Measurements from ENCODE around the gene TRIM44. TPM values are rescaled to one million over a fixed set of nuclear protein-coding genes. Genes with fewer than 3 reads are reported as not detected.
"Not testable (repeated sequence)": the region's sequence is repeated elsewhere in the genome, so short reads cannot be mapped to it uniquely, and the experiment has no call there.

The TRIM44 gene
- total and polyA plus RNA-seq, 7 experiments from 2014 or later, result 35.7 to 60.8 (median 58.6) TPM

DNA sequence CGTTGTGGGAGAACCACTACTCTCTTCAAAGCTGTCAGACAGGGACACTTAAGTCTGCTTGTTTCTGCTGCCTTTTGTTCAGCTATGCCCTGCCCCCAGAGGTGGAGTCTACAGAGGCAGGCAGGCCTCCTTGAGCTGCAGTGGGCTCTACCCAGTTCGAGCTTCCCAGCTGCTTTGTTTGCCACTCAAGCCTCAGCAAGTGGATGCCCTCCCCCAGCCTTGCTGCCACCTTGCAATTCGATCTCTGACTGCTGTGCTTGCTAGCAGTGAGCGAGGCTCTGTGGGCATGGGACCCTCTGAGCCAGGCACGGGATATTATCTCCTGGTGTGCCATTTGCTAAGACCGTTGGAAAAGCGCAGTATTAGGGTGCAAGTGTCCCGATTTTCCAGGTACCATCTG is 116.4 kb downstream of the TRIM44 start:
- POLR2A ChIA-PET; H3K4me3 ChIP-seq (ENCODE audit: low read length); H3K27ac ChIP-seq (ENCODE audit: low read depth, low read length); H3K27me3 Mint-ChIP-seq; H3K4me1 ChIP-seq (ENCODE audit: control insufficient read depth in 2 of 2, insufficient read depth in 2 of 2, low read length in 2 of 2); H3K9me3 ChIP-seq (ENCODE audit: control insufficient read depth in 2 of 3, low read length in 3 of 3); H3K27ac Mint-ChIP-seq; ATAC-seq; H3K27me3 ChIP-seq (ENCODE audit: control insufficient read depth in 2 of 2, insufficient read depth in 2 of 2, low read length in 2 of 2); H3K36me3 ChIP-seq (ENCODE audit: control insufficient read depth in 2 of 3, insufficient read depth in 3 of 3, low read length in 3 of 3); intact Hi-C loops (cut with micrococcal nuclease); DNase-seq: not testable (repeated sequence)
- Mint-ChIP-seq H3K4me3 (peak overlapping the region in 2 of 10 donors; percentile 25 to 34), H3K36me3 (peaks cover 6 to 71% (median 28%) of the 10 kb centered on the region in 5 donors), H3K9me3 (peaks cover 0 to 52% (median 18%) of the 10 kb centered on the region in 11 donors), H3K4me1 (peaks cover 2 to 79% (median 60%) of the 10 kb centered on the region in 7 donors)
- CTCF ChIA-PET, result interaction anchor here (0.7 kb wide), 1 partner anchor 196 kb away, joined by 3 read pairs; no protein-coding TSS in a partner anchor

DNA sequence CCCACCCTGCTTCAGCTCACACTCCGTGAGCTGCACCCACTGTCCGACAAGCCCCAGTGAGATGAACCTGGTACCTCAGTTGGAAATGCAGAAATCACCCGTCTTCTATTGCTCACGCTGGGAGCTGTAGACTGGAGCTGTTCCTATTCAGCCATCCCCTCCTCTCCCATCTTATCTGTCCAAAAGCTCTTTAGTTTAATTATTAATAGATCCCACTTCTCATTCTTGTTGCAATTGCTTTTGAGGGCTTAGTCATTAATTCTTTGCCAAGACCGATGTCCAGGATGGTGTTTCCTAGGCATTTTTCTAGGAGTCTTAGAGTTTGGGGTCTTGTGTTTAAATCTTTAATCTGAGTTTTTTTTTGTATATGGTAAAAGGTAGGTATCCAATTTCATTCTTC is 116.8 kb downstream of the TRIM44 start:
- no peak overlapping the region for H3K4me3 ChIP-seq (ENCODE audit: low read length)
- Mint-ChIP-seq H3K9me3 (peaks cover 0 to 47% (median 15%) of the 10 kb centered on the region in 11 donors), H3K36me3 (peaks cover 6 to 67% (median 28%) of the 10 kb centered on the region in 5 donors), H3K4me1 (peaks cover 5 to 83% (median 61%) of the 10 kb centered on the region in 7 donors), H3K27me3 (no peaks in the 10 kb centered on the region), H3K4me3 (peak overlapping the region in 3 of 10 donors; percentile 14 to 34 (median 25)), H3K27ac (no peak overlapping the region)
- H3K9me3 ChIP-seq (ENCODE audit: control insufficient read depth in 2 of 3, low read length in 3 of 3), result no peaks in the 10 kb centered on the region
- H3K4me1 ChIP-seq (ENCODE audit: control insufficient read depth in 2 of 2, insufficient read depth in 2 of 2, low read length in 2 of 2), result no peaks in the 10 kb centered on the region
- no peak overlapping the region for H3K27ac ChIP-seq (ENCODE audit: low read depth, low read length)
- H3K27me3 ChIP-seq (ENCODE audit: control insufficient read depth in 2 of 2, insufficient read depth in 2 of 2, low read length in 2 of 2), result no peaks in the 10 kb centered on the region
- no peak for ATAC-seq
- H3K36me3 ChIP-seq (ENCODE audit: control insufficient read depth in 2 of 3, insufficient read depth in 3 of 3, low read length in 3 of 3), result no peaks in the 10 kb centered on the region
- intact Hi-C loops (cut with micrococcal nuclease), result no loop called here
- POLR2A ChIA-PET, result no interaction called here
- CTCF ChIA-PET, result interaction anchor here (0.7 kb wide), 1 partner anchor 196 kb away, joined by 3 read pairs; no protein-coding TSS in a partner anchor
- DNase-seq, result no peak

DNA sequence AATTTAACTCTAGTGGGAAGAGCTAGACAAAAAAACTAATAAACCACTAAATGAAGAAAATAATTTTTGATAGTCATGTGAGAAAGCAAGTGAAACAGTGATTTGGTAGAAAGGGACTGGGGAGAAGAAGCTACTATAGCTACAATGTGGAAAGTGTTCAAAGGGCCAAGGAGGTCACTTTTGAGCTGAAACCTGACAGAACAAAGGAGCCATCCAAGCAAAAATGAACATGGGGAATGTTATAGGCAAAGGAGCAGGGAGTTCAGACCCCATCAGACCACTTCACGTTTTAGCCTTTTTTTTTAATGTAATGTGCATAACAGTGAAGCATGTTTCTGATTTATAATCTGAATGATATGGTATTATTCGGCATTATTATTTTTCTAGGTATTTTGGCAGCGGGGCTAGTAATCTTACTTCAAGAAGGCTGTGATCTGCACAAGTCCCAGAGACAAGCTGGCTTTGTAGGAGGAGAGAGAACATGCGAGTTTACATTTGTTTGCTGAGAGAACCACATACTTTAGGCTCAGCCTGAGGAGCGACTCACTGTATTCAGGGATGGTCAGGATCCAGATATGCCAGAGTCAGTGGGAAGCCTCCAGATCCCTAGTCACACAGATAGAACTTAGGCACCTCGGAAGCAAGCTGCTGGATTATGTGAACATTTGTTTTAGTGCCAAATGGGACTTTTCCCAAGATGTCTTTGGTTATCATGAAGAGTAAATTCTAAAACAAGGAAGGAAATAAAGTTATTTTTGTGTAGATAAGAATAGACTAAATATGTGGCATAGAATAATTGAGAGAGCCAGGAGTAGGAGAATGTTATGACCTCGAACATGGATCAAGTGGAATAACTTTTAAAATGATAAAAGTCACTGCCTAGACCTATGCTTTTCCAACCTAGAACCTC is 118.6 kb downstream of the TRIM44 start:
- Mint-ChIP-seq H3K27ac (peak overlapping the region in 3 of 9 donors; percentile 9 to 53 (median 26)), H3K9me3 (peaks cover 0 to 33% (median 10%) of the 10 kb centered on the region in 11 donors), H3K4me1 (peaks cover 19 to 90% (median 76%) of the 10 kb centered on the region in 7 donors), H3K4me3 (peak overlapping the region in 3 of 10 donors; percentile 5 to 10 (median 7)), H3K27me3 (no peaks in the 10 kb centered on the region), H3K36me3 (peaks cover 5 to 52% (median 25%) of the 10 kb centered on the region in 5 donors)
- POLR2A ChIA-PET, result no interaction called here
- no peak overlapping the region for H3K4me3 ChIP-seq (ENCODE audit: low read length)
- DNase-seq, result no peak
- no peaks in the 10 kb centered on the region for H3K9me3 ChIP-seq (ENCODE audit: control insufficient read depth in 2 of 3, low read length in 3 of 3)
- H3K36me3 ChIP-seq (ENCODE audit: control insufficient read depth in 2 of 3, insufficient read depth in 3 of 3, low read length in 3 of 3), result no peaks in the 10 kb centered on the region
- ATAC-seq, result no peak
- intact Hi-C loops (cut with micrococcal nuclease), result no loop called here
- CTCF ChIA-PET, result interaction anchor here (0.7 kb wide), 1 partner anchor 21 kb away, joined by 4 read pairs; no protein-coding TSS in a partner anchor
- no peaks in the 10 kb centered on the region for H3K27me3 ChIP-seq (ENCODE audit: control insufficient read depth in 2 of 2, insufficient read depth in 2 of 2, low read length in 2 of 2)
- H3K4me1 ChIP-seq (ENCODE audit: control insufficient read depth in 2 of 2, insufficient read depth in 2 of 2, low read length in 2 of 2), result peaks cover 7 to 12% of the 10 kb centered on the region in 2 donors
- no peak overlapping the region for H3K27ac ChIP-seq (ENCODE audit: low read depth, low read length)

DNA sequence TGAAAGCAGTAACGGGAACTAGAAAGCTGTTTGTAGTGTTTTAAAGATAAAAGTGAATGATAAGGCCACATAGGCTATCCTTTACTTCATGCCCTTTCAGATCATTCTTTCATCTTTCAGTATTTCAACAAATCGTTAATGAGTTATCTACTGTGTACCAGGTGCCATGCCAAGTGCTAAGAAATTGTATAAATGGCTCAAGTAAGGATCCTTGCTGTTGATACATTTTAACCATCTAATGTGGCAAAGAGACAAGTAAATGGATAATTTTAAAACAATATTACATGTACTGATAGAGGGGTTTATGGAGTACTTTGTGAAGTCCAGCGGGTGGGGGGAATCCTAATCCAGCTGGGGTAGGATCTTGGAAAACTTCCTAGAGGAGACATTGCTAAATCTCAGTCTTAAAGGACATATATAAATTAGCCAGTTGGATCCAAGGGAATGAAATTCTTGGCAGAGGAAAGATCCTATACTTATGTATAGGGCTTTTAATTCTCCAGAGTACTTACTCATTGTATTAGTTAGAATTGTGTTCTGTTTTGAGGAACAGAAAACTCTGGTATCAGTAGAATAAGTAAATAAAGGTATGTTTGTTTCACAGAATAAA is 119.4 kb downstream of the TRIM44 start:
- Mint-ChIP-seq H3K27ac (no peak overlapping the region), H3K4me3 (no peak overlapping the region), H3K9me3 (peaks cover 0 to 26% (median 6%) of the 10 kb centered on the region in 11 donors), H3K27me3 (no peaks in the 10 kb centered on the region), H3K36me3 (peaks cover 5 to 51% (median 19%) of the 10 kb centered on the region in 5 donors), H3K4me1 (peaks cover 25 to 92% (median 79%) of the 10 kb centered on the region in 7 donors)
- Histone ChIP-seq H3K27ac (ENCODE audit: low read depth, low read length) (no peak overlapping the region), H3K9me3 (ENCODE audit: control insufficient read depth in 2 of 3, low read length in 3 of 3) (no peaks in the 10 kb centered on the region), H3K4me1 (ENCODE audit: control insufficient read depth in 2 of 2, insufficient read depth in 2 of 2, low read length in 2 of 2) (peaks cover 7 to 12% of the 10 kb centered on the region in 2 donors), H3K36me3 (ENCODE audit: control insufficient read depth in 2 of 3, insufficient read depth in 3 of 3, low read length in 3 of 3) (no peaks in the 10 kb centered on the region), H3K4me3 (ENCODE audit: low read length) (no peak overlapping the region), H3K27me3 (ENCODE audit: control insufficient read depth in 2 of 2, insufficient read depth in 2 of 2, low read length in 2 of 2) (no peaks in the 10 kb centered on the region)
- intact Hi-C loops (cut with micrococcal nuclease), result no loop called here
- CTCF ChIA-PET, result no interaction called here
- no peak for ATAC-seq
- POLR2A ChIA-PET, result no interaction called here
- no peak for DNase-seq

DNA sequence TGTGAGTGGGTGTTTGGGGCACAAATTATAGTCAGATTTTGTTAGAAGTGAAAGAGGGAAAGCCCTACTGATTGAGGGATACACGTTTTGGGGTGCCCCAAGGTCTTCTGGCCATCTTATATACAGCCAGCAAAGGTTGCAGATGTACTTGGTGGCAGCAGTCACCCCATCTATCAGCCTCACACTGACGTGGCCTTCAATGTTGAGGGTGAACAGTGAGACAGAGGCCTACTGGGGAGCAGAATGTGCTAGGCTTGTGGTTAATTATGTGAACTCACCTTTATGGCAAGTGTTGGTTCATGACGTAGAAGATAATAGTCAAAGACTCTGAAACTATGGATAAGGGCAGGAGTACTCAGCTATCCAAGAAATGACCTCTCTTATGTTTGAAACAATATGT is 121.2 kb downstream of the TRIM44 start:
- ChIA-PET POLR2A (no interaction called here), CTCF (no interaction called here)
- ATAC-seq (no peak), DNase-seq (no peak)
- H3K4me3 ChIP-seq (ENCODE audit: low read length), result no peak overlapping the region
- peaks cover 7 to 12% of the 10 kb centered on the region in 2 donors for H3K4me1 ChIP-seq (ENCODE audit: control insufficient read depth in 2 of 2, insufficient read depth in 2 of 2, low read length in 2 of 2)
- H3K4me1 Mint-ChIP-seq, result peaks cover 26 to 92% (median 83%) of the 10 kb centered on the region in 7 donors
- no peaks in the 10 kb centered on the region for H3K36me3 ChIP-seq (ENCODE audit: control insufficient read depth in 2 of 3, insufficient read depth in 3 of 3, low read length in 3 of 3)
- peak overlapping the region in 2 of 9 donors; percentile 20 to 32 for H3K27ac Mint-ChIP-seq
- no peaks in the 10 kb centered on the region for H3K27me3 Mint-ChIP-seq
- H3K9me3 Mint-ChIP-seq, result peaks cover 0 to 9% (median 2%) of the 10 kb centered on the region in 11 donors
- H3K4me3 Mint-ChIP-seq, result peak overlapping the region in 2 of 10 donors; percentile 24 to 29
- H3K36me3 Mint-ChIP-seq, result peaks cover 0 to 34% (median 15%) of the 10 kb centered on the region in 5 donors
- no peaks in the 10 kb centered on the region for H3K27me3 ChIP-seq (ENCODE audit: control insufficient read depth in 2 of 2, insufficient read depth in 2 of 2, low read length in 2 of 2)
- no peaks in the 10 kb centered on the region for H3K9me3 ChIP-seq (ENCODE audit: control insufficient read depth in 2 of 3, low read length in 3 of 3)
- intact Hi-C loops (cut with micrococcal nuclease), result no loop called here
- no peak overlapping the region for H3K27ac ChIP-seq (ENCODE audit: low read depth, low read length)

DNA sequence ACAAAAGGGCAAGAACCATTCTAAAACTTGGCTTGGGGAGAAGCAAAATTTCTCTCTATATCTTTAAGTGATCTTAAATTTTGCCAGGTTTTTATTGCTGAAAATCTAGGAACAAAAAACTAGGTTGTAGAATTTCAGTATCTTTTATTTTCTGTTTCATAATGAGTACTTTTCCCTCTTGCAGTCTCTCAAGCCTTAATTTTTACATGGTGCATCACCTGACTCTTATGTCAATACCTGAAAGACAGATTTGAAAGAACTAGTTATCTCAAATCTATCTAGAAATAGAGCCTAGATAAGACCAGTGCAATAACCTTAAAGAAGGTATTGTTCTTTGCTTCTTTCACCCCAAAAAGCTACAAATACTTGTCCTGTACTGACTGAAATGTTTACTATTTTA is 122.1 kb downstream of the TRIM44 start:
- H3K27me3 ChIP-seq (ENCODE audit: control insufficient read depth in 2 of 2, insufficient read depth in 2 of 2, low read length in 2 of 2), result no peaks in the 10 kb centered on the region
- H3K4me1 Mint-ChIP-seq, result peaks cover 26 to 86% (median 79%) of the 10 kb centered on the region in 7 donors
- H3K9me3 ChIP-seq (ENCODE audit: control insufficient read depth in 2 of 3, low read length in 3 of 3), result no peaks in the 10 kb centered on the region
- ATAC-seq (no peak), DNase-seq (no peak)
- H3K27me3 Mint-ChIP-seq, result no peaks in the 10 kb centered on the region
- CTCF ChIA-PET, result interaction anchor here (0.7 kb wide), 1 partner anchor 19 kb away, joined by 3 read pairs; no protein-coding TSS in a partner anchor
- peaks cover 0 to 26% (median 9%) of the 10 kb centered on the region in 5 donors for H3K36me3 Mint-ChIP-seq
- peak overlapping the region in 1 of 10 donors; percentile 28 for H3K4me3 Mint-ChIP-seq
- intact Hi-C loops (cut with micrococcal nuclease), result no loop called here
- POLR2A ChIA-PET, result no interaction called here
- peaks cover 7 to 12% of the 10 kb centered on the region in 2 donors for H3K4me1 ChIP-seq (ENCODE audit: control insufficient read depth in 2 of 2, insufficient read depth in 2 of 2, low read length in 2 of 2)
- H3K27ac ChIP-seq (ENCODE audit: low read depth, low read length), result no peak overlapping the region
- no peaks in the 10 kb centered on the region for H3K36me3 ChIP-seq (ENCODE audit: control insufficient read depth in 2 of 3, insufficient read depth in 3 of 3, low read length in 3 of 3)
- H3K9me3 Mint-ChIP-seq, result peaks cover 0 to under 1% (median 0%) of the 10 kb centered on the region in 11 donors
- H3K27ac Mint-ChIP-seq, result peak overlapping the region in 1 of 9 donors; percentile 48
- H3K4me3 ChIP-seq (ENCODE audit: low read length), result no peak overlapping the region
